ENCODE measurements around the gene TSHR.

- TF ChIP-seq REST (IDR thresholded peaks at IDR 0.05; ENCODE audit: low read depth) (no peak), EZH2 (IDR thresholded peaks at IDR 0.05) (no peak), ELF1 (IDR thresholded peaks at IDR 0.05; ENCODE audit: borderline replicate concordance, low read depth) (no peak), POLR2A (IDR thresholded peaks at IDR 0.05; ENCODE audit: borderline replicate concordance, extremely low read depth, insufficient read depth, insufficient read length) (no peak), MAX (IDR thresholded peaks at IDR 0.05) (no peak), CEBPB (IDR thresholded peaks at IDR 0.05; ENCODE audit: low read depth) (no peak), SIN3A (IDR thresholded peaks at IDR 0.05; ENCODE audit: low read depth) (no peak), ATF3 (IDR thresholded peaks at IDR 0.05) (no peak), RAD21 (IDR thresholded peaks at IDR 0.05; ENCODE audit: low read depth) (no peak), POLR2AphosphoS5 (IDR thresholded peaks at IDR 0.05; ENCODE audit: low read depth, low read length) (no peak), YY1 (IDR thresholded peaks at IDR 0.05; ENCODE audit: extremely low read depth, insufficient replicate concordance, low read depth, low read length) (no peak), CBX3 (IDR thresholded peaks at IDR 0.05; ENCODE audit: low read depth) (no peak)
- TF ChIP-seq, protein P1, sequence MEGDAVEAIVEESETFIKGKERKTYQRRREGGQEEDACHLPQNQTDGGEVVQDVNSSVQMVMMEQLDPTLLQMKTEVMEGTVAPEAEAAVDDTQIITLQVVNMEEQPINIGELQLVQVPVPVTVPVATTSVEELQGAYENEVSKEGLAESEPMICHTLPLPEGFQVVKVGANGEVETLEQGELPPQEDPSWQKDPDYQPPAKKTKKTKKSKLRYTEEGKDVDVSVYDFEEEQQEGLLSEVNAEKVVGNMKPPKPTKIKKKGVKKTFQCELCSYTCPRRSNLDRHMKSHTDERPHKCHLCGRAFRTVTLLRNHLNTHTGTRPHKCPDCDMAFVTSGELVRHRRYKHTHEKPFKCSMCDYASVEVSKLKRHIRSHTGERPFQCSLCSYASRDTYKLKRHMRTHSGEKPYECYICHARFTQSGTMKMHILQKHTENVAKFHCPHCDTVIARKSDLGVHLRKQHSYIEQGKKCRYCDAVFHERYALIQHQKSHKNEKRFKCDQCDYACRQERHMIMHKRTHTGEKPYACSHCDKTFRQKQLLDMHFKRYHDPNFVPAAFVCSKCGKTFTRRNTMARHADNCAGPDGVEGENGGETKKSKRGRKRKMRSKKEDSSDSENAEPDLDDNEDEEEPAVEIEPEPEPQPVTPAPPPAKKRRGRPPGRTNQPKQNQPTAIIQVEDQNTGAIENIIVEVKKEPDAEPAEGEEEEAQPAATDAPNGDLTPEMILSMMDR (IDR thresholded peaks at IDR 0.05 in 2 of 3, conservative IDR thresholded peaks at IDR 0.05 in 1 of 3; ENCODE audit: borderline replicate concordance in 1 of 3, insufficient read depth in 1 of 3, low read depth in 2 of 3, low read length in 2 of 3) = no peak
- TF ChIP-seq, protein P2, sequence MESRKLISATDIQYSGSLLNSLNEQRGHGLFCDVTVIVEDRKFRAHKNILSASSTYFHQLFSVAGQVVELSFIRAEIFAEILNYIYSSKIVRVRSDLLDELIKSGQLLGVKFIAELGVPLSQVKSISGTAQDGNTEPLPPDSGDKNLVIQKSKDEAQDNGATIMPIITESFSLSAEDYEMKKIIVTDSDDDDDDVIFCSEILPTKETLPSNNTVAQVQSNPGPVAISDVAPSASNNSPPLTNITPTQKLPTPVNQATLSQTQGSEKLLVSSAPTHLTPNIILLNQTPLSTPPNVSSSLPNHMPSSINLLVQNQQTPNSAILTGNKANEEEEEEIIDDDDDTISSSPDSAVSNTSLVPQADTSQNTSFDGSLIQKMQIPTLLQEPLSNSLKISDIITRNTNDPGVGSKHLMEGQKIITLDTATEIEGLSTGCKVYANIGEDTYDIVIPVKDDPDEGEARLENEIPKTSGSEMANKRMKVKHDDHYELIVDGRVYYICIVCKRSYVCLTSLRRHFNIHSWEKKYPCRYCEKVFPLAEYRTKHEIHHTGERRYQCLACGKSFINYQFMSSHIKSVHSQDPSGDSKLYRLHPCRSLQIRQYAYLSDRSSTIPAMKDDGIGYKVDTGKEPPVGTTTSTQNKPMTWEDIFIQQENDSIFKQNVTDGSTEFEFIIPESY (IDR thresholded peaks at IDR 0.05; ENCODE audit: extremely low read depth, insufficient replicate concordance, low read length) = no peak
Measured at GRCh38 chr14:80957613-80958012, 2.2 kb downstream of the TSHR start.

All from HCT116 (cell line).